PC-9 (cell line): ENCODE measurements around the gene PTPN23. TPM values are rescaled to one million over a fixed set of nuclear protein-coding genes. Genes with fewer than 3 reads are reported as not detected.

Experiments used
- BruUV-seq: library from RNA; stranded (reverse); fragments of 400-500 nt; replicated peaks from 2 replicates; lab custom pipeline; 2021; lab: Mats Ljungman, UMichigan
- CTCF ChIA-PET: fragments of 300-600 bp; sonication (Branson Sonifier 250); formaldehyde crosslinking; loops from one replicate; lab custom pipeline; 2022; ENCODE audit warnings: antibody characterized with exemption; lab: Charles Lee
- POLR2A ChIA-PET: fragments of 300-600 bp; sonication (Branson Sonifier 250); formaldehyde crosslinking; loops from one replicate; lab custom pipeline; 2022; ENCODE audit warnings: antibody characterized with exemption; ENCODE audit not compliant: unreplicated experiment; lab: Charles Lee
- DNase-seq, 2 experiments: peaks; one replicate each; pipeline versions ENCODE4 v3.0.0 to v3.0.0-alpha.2; 2015 to 2022; ENCODE audit warnings: mixed read lengths in 1 of 2
- H2AFZ ChIP-seq: fragments of 200-600 bp; sonication (generic); 2 replicates; pipeline ENCODE4 v1.8.1; 2017; ENCODE audit warnings: antibody characterized with exemption
- H3F3A ChIP-seq: fragments of 200-600 bp; sonication (generic); 2 replicates; pipeline ENCODE4 v1.8.1; 2017; ENCODE audit warnings: antibody characterized with exemption, mild to moderate bottlenecking, low read depth; ENCODE audit not compliant: insufficient read depth
- H3K27ac ChIP-seq: fragments of 200-600 bp; sonication (generic); 2 replicates; pipeline ENCODE4 v1.6.1; 2016; ENCODE audit warnings: mixed run types
- H3K27me3 ChIP-seq: fragments of 200-600 bp; sonication (generic); 2 replicates; pipeline ENCODE4 v1.6.1; 2016; ENCODE audit warnings: low read depth, mixed run types; ENCODE audit not compliant: insufficient read depth
- H3K36me3 ChIP-seq: fragments of 200-600 bp; sonication (generic); 2 replicates; pipeline ENCODE4 v1.6.1; 2016; ENCODE audit warnings: low read depth, mixed run types
- H3K4me1 ChIP-seq: fragments of 200-600 bp; sonication (generic); replicated peaks from 2 replicates; pipeline ENCODE4 v1.6.1; 2016; ENCODE audit warnings: mixed run types; ENCODE audit not compliant: insufficient read depth
- H3K4me2 ChIP-seq: fragments of 200-600 bp; sonication (generic); 2 replicates; pipeline ENCODE4 v1.6.1; 2017; ENCODE audit warnings: mixed run types
- H3K4me3 ChIP-seq: fragments of 200-600 bp; sonication (generic); 2 replicates; pipeline ENCODE4 v1.6.1; 2016; ENCODE audit warnings: mixed run types
- H3K79me2 ChIP-seq: fragments of 200-600 bp; sonication (generic); 2 replicates; pipeline ENCODE4 v1.6.1; 2017; ENCODE audit warnings: low read depth, mixed run types
- H3K9me2 ChIP-seq: fragments of 200-600 bp; sonication (generic); 2 replicates; pipeline ENCODE4 v1.8.1; 2017; ENCODE audit warnings: mild to moderate bottlenecking; ENCODE audit not compliant: insufficient read depth
- H3K9me3 ChIP-seq: fragments of 200-600 bp; sonication (generic); 2 replicates; pipeline ENCODE4 v1.8.1; 2016; ENCODE audit warnings: low read depth; ENCODE audit not compliant: insufficient read depth
- H4K20me1 ChIP-seq: fragments of 200-600 bp; sonication (generic); 2 replicates; pipeline ENCODE4 v1.8.1; 2017; ENCODE audit not compliant: insufficient read depth
- CTCF ChIP-seq: fragments of 200-600 bp; sonication (generic); conservative IDR thresholded peaks from 2 replicates; pipeline ENCODE4 v1.6.1; 2017; ENCODE audit warnings: mixed run types, antibody characterized with exemption, mild to moderate bottlenecking, moderate library complexity
- EZH2 ChIP-seq: fragments of 200-600 bp; sonication (generic); IDR thresholded peaks from 2 replicates; pipeline ENCODE4 v1.8.0; 2017; ENCODE audit warnings: antibody characterized with exemption, low read depth
- intact Hi-C: fragments of 100-400 bp; cut with micrococcal nuclease; formaldehyde crosslinking; loops from one replicate; pipeline ENCODE4 v1.10.0; 2022; ENCODE audit not compliant: unreplicated experiment
- total RNA-seq: library from RNA; stranded (reverse); gene quantifications from 2 replicates; pipeline ENCODE4 v1.2.3, GENCODE V29; 2021

The PTPN23 gene
- total RNA-seq, 1 experiment from 2014 or later, result 38.9 TPM

GRCh38 chr3:47394140-47394870, 13.5 kb downstream of the PTPN23 start:
- CTCF ChIA-PET, result no interaction called here

GRCh38 chr3:47394881-47395280, 14.1 kb downstream of the PTPN23 start:
- Histone ChIP-seq H3K79me2 (peaks cover 54% of the 10 kb centered on the region), H3F3A (peaks cover 6% of the 10 kb centered on the region; the same call in 1 of the 2 replicates), H3K9me2 (no peaks in the 10 kb centered on the region), H4K20me1 (peaks cover 39% of the 10 kb centered on the region), H3K4me2 (peak overlapping the region; percentile 37), H3K4me1 (peaks cover 16% of the 10 kb centered on the region), H2AFZ (no peak overlapping the region), H3K4me3 (no peak overlapping the region), H3K27ac (no peak overlapping the region), H3K27me3 (no peaks in the 10 kb centered on the region), H3K9me3 (no peaks in the 10 kb centered on the region), H3K36me3 (no peaks in the 10 kb centered on the region; the same call in 1 of the 2 replicates)
- no TSS peak for BruUV-seq
- ChIA-PET POLR2A (no interaction called here), CTCF (no interaction called here)
- intact Hi-C loops, result no loop called here
- DNase-seq, result no peak
- TF ChIP-seq CTCF (no peak), EZH2 (no peak)

More at GRCh38 chr3:47394140-47394870, 13.5 kb downstream of the PTPN23 start:
- H3K4me2 ChIP-seq, result peak overlapping the region; percentile 37
- H3K27me3 ChIP-seq, result no peaks in the 10 kb centered on the region
- H2AFZ ChIP-seq, result no peak overlapping the region
- H3K27ac ChIP-seq, result 0 out of 2 replicates have a peak overlapping the region, but pooled peaks have one; percentile 3
- no peak for TF ChIP-seq EZH2
- TF ChIP-seq CTCF, result no peak
- H4K20me1 ChIP-seq, result peaks cover 41% of the 10 kb centered on the region
- BruUV-seq, result no TSS peak
- peaks cover 57% of the 10 kb centered on the region for H3K79me2 ChIP-seq
- peaks cover 16% of the 10 kb centered on the region for H3K4me1 ChIP-seq
- peak; percentile 49 to 74 for DNase-seq
- H3K36me3 ChIP-seq, result no peaks in the 10 kb centered on the region; the same call in 1 of the 2 replicates
- H3K9me3 ChIP-seq, result no peaks in the 10 kb centered on the region
- peaks cover 6% of the 10 kb centered on the region; the same call in 1 of the 2 replicates for H3F3A ChIP-seq
- no peaks in the 10 kb centered on the region for H3K9me2 ChIP-seq
- intact Hi-C loops, result no loop called here
- POLR2A ChIA-PET, result interaction anchor here (0.6 to 1.0 kb wide), 2 partner anchors 91 to 408 kb away, joined by 4 to 6 read pairs; no protein-coding TSS in a partner anchor
- H3K4me3 ChIP-seq, result no peak overlapping the region

- H3K9me2 ChIP-seq, result no peaks in the 10 kb centered on the region
- H3K4me2 ChIP-seq, result no peak overlapping the region
- H3K27ac ChIP-seq, result no peak overlapping the region
- DNase-seq, result no peak
- no peaks in the 10 kb centered on the region; the same call in 1 of the 2 replicates for H3K36me3 ChIP-seq
- H3K27me3 ChIP-seq, result no peaks in the 10 kb centered on the region
- intact Hi-C loops, result no loop called here
- H2AFZ ChIP-seq, result no peak overlapping the region
- peaks cover 16% of the 10 kb centered on the region for H3K4me1 ChIP-seq
- H4K20me1 ChIP-seq, result peaks cover 26% of the 10 kb centered on the region
- TF ChIP-seq EZH2, result no peak
- TF ChIP-seq CTCF, result no peak
- no TSS peak for BruUV-seq
- H3F3A ChIP-seq, result peaks cover 6% of the 10 kb centered on the region; the same call in 1 of the 2 replicates
- peaks cover 23% of the 10 kb centered on the region for H3K79me2 ChIP-seq
- ChIA-PET POLR2A (no interaction called here), CTCF (no interaction called here)
- H3K4me3 ChIP-seq, result no peak overlapping the region
- H3K9me3 ChIP-seq, result no peaks in the 10 kb centered on the region
These were observed 17.4 kb downstream of the PTPN23 start for GRCh38 chr3:47398228-47398627.
